Measurements from ENCODE around the gene COL21A1.

GRCh38 chr6:56040223-56040622 is 207.2 kb downstream of the COL21A1 start:
- no peak for TF ChIP-seq CTCF (IDR thresholded peaks at IDR 0.05; ENCODE audit: low read depth, low read length)
- no peak for TF ChIP-seq EZH2phosphoT487 (IDR thresholded peaks at IDR 0.05; ENCODE audit: low read depth)

Data from OCI-LY3 (cell line).